GM21619 (cell line): ENCODE data around the gene ENC1.

Source experiments
- ATAC-seq: cut with Tn5 transposase; IDR thresholded peaks from one replicate; pipeline ENCODE4 v1.9.1; 2021; ENCODE audit not compliant: unreplicated experiment

The ENC1 gene

DNA sequence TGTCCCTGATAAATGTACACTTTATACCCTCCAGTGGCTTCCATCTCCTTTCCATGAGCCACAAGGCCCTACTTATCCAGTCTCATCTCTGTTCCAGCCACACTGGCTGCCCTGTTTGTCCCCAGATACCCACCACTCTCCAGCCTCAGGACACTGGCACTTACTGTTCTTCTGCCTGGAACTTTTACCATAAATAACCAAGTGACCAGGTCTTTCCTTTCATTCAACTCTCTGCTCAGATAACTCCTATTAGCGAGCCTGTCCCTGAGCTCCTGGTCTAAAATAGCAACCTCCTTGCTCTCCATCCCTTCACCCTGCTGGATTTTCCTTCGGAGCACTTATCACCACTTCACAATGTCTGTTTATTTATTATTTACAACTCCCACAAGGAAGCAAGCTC lies 16.6 kb upstream of the ENC1 start:
- ATAC-seq: no peak

DNA sequence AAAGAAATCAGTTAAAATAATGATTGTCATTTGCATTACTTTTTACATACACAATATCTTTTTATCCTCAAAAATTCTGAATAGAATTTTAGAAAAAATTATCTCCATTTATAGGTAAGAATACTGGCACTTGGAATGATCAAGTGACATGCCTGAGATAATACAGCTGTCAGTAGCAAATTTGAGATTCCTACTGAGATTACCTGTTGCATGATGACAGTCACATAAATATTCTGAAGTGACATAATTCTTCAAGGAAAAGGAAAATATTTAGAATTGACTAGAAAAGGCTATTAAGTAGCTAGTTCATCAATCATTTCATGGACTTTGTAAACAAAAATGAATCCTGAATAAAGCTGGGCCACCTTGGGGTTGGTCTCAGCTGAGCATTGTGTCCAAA lies 15.2 kb upstream of the ENC1 start:
- no peak for ATAC-seq

DNA sequence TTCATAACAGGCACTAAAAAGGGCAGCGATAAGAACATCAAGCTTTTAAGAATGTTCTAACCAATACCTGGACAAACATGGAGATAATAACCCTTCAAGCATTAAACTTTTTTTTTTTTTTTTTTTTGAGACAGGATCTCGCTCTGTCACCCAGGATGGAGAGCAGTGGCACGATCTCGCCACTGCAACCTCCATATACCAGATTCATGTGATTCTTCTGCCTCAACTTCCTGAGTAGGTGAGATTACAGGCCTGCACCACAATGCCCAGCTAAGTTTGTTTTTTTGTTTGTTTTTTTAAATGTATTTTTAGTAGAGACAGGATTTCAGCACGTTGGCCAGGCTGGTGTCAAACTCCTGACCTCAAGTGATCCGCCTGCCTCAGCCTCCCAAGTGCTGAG lies 14.7 kb upstream of the ENC1 start:
- ATAC-seq: no peak

DNA sequence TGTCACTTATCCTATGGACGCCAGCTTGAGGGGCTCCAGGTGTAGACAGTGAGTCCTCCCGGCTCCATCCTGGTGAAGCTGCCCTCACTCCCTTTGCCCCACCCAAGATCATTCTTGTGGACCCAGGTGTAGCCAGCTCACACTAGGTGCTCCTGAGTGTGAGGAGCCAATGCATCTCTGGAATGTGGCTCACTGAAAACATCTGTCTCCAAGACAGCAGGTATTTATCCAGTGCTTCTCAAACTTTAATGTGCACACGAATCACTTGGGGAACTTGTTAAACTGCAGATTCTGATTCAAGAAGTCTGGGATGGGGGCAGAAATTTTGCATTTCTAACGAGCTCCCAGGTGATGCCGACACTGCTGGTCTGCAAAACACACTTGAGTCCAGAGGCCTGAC lies 13.5 kb upstream of the ENC1 start:
- ATAC-seq: no peak

DNA sequence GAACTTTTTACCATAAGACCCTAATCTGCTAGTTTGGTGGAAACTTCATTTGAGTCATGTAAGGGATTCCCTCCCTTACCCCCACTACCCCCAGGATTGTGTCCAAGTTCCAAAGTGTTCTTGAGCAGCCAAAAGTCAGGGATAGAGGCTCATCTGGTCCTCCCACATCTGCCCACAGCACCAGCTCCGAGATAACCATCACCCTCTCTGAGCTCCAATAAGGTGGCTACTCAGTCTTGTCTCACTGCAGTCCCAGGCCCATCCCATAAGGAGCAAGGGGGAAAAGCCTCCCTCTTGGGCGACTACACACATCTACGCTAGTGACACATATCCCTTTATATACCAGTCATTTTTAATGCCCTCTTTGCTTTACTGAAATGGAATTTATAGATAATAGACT lies 12.0 kb upstream of the ENC1 start:
- no peak for ATAC-seq

DNA sequence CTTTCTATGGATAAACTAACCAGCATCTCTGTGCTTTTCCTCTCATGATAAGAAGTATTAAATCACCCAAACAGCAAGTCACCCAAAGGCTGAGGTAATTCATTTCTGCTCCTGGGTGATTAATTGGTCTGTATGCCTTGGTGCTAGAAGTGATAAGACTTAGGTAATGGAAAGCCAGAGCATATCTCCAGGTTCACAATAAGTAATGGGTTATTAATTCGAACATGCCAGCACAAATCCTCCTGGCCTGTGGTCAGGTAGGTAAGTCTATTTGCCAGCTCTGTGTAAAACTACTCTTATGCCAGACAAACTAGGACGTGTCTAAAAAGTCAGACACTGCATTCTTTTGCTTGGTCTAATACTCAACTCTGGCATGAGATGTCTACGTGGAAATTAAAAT lies 11.2 kb upstream of the ENC1 start:
- ATAC-seq: no peak

DNA sequence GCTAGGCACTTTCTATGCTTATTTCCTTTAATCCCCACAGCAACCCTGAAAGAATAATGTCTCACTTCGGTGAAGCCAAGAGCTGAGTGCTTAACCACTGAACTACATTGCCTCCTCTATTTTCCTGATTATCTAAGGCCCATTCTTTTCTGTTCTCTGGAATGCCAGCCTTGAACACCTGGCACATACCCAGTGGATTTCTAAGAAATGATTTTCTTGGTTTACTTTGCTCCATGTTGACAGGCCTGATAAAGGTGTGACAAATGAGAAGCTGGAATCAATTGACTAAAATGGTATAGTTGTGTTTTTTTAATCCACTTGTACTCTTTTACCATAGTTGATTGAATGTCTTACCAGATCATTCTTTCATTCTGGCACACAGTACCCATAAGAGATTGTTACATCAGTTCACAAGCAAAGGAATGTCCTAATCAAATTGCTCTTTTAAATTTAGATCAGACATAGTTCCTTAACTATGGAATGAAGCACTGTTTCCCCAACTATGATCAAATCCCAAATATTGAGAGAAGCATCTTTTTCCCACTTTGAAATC lies 9.0 kb upstream of the ENC1 start:
- no peak for ATAC-seq

DNA sequence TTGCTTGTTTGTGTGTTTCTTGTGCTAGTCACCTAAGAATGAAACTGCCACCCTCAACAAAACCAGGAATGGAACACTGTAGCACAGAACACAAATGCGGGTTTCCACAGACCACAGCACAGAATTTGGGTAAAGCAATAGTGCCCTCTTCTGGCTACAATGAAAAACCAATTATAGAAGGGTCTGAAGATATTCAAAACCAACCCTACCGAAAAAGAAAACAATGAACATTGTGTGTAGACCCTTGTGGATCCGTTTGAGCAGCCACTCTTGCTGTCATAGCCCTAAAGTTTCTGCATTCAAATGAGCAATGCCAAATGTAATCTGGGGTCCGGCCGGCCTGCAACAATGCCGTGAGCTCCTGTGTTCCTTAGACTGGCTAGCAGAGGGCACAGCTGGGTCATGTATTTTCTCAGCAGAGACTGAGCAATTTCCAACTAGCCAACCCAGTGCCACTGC lies 8.3 kb upstream of the ENC1 start:
- peak; percentile 70 for ATAC-seq

DNA sequence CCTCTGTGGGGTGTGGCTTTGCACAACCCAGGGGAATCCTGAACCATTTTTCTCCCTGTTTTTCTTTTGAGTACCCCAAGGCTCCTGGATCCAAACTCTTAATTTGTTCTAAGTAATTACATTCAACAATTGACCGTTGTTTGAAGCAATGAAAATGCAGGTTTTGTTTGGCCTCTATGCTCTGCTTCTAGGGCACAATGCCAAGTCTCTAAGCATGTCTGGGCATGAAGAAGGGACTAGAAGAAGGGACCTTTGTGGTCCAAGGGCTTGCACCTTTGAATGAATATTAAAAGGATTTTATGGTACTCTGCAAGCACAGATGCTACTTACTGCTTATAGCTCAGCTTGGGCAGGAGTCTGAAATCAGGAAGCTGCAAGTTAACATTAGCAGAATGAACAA lies 6.6 kb upstream of the ENC1 start:
- no peak for ATAC-seq

DNA sequence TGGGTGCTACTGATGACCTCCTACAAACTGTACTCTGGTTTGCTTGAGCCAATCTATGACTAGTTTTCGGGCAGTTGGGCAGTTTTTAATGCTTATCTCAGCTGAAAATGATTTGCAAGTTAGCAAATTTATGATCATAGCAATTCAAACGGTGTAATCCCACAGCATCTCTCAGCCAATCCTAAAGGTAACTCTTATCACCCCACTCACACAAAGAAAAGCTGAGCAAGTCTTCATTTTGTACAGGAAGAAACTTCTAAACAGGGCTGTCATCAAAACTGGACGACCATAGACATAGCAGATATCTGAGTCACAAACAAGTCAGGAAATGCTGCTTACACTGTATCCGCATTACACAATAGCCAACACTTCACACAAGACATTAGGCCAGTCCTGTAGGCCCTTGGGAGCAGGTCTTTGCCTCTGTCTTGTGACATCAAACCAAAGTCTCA lies 2.6 kb upstream of the ENC1 start:
- ATAC-seq: no peak

DNA sequence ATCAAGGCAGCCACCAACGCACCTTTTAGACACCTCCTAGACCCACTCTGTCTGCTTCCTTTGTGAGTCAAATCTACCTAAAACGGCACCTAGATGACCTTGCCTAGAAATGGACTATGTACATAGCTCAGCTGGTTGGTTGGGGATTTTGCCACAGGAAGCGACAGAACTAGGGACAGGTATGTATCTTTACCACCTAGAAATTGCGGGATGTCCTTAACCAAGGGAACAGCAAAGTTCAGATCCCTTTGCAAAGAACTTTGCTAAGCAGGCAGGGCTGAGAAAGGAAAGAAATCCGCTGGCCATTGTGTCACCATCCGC lies 2.0 kb upstream of the ENC1 start:
- ATAC-seq: no peak

DNA sequence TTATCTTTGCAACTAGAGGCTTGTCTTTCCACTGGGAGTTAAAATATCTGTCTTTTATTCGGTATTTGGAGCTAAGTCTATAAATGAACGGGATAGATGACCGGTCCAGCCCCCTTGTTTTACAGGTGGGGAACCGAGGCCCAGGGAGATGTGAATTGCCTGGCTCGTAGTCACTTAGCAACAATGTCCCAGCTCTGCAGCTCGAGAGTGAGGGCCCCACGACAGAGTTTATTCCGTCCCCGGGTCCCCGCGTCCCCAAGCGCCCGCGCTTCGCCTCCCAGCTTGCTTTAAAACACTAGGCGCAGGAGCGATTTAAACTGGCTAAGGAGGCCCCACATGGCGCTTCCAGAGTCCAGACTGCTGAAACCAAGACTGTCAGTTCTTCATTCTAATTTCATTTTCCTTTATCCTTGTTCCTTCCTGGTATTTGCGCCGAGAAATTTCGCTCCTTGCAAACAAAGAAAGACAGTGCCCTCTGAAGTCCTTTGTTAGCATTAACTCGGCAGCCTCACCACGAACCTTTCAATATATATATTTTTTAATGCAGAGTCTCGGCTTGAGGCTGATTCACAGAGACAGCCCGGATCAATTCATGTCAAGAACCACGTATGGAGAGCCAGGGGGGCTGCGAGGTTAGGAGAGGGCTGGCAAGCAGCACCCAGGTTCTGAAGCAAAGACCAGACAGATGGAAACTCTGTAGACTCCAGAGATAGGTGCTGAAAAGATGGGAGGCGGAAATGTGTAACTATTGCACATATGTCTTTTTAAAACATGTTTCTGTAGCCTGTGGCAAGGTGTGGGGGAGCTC lies 1.4 kb upstream of the ENC1 start:
- no peak for ATAC-seq

DNA sequence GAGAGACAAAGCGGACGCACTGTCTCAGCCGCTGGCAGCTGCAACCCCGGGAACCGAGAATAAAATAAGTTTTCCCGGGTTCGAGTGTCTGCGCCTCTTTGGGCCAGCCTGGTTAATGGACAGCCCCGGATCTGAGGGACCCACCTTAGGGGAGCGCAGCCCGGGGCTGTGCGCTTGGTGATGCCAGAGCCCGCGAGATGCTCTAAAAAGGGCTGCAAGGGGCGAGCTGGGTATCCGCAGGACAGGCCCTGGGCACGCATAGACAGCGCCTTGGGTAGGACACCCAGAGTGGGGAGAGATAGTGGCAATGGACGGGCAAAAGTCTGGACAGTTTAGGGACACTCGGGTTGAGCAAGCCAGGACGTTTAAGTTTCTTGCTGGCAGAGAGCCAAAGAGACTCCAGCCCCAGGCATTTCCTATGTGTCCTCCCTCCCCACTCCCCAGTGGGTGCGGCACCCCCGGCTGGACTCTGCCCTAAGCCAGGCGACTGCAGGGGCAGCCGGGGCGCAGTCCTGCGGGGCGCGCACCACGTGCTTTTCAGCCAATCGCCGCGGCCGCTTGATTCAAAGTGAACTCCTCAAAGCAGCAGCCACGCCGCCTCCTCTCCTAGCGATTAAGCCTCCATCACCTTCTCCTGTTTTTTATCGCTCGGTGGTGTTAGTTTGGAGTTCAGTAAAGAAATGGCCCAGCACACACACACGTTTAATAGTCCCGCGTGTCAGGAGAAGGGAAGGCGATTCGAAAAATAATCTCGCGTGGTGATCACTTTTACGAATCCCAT lies 616 bp upstream of the ENC1 start:
- ATAC-seq: peak; percentile 17

DNA sequence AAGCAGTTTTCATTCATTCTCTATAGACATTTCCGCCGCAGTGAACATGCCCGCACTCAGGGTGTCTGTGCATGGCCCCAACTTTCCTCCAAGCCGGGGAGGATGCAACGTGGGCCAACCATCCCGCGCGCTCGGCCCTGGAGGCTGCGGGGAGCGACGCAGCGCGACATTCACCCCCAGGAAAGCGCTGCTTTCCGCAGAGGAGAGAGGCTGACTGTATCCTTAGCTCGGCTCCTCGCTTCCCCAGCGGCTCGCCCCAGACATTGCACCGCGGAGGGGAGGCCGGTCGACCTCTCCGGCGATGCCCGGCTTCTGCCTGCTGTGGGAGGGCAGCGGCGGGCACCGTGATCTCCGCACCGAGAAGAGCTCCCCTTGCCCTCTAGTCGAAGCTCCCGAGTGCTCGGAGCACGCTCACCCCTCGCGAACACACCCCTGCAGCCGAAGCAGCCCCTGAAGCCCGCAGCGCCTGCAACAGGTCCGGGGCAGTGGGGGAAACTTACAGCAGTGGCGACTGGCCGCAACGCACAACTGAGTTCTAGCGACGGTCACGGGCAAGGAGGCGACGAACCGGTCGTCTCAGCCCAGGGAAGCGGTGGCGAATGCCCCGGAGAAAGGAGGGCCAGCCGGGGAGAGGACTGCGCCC lies 600 bp downstream of the ENC1 start:
- ATAC-seq: peak; percentile 8

DNA sequence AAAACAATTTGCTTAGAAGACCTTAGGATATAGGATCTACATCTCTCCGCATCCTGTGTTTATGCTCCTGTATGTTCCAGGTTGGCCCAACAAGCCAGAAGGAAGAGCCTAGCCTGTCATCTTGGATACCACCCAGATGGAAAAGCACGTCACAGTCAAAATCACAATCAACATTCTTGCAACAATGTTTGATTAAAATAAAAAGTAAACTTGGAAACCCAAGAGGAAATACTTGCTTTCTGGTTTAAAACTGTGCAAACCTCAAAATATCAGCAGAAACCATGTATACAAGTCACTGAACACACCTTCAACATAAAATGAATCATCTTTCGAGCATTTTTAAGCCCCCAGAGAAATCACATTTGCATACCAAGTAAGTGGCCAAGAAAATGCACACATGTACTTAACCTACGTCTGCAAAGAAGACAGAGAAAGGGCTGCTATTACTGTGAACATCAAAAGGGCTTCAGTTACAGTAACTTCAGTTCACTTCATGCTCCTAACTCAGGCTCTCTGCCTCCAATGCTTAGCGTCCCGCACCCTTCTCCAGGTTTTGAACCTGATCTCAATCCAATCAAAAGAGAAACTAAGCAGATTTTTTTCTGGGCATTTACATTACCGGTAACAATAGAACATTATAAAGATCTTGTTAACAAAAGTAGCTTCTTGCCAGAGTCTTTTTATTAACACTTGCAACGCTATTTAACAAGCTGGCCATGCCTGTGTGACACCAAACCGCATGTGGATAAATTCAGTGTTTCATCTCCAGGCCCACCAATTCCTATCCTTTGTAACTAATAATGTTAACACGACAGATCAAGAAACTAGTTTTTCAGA lies 1.3 kb downstream of the ENC1 start:
- peak; percentile 39 for ATAC-seq

DNA sequence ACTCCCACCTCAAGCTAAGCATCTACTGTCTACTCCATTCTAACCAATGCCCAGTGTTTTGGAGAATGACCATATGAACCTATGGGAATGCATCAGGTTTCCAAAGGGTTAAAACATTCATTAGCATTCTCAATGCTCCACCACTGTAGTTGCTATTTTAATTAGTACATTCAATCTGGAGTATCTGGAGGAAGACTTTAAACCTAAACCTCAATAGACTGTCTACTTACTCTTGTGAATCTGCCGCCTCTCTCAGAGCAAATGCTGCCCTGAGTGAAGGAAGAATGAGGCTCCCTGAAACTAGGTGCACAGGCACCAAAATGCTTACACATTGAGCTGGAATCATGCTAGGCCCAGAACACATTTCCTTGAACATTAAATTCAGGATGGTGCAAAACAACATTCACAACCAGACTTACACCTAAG lies 2.0 kb downstream of the ENC1 start:
- ATAC-seq: no peak

DNA sequence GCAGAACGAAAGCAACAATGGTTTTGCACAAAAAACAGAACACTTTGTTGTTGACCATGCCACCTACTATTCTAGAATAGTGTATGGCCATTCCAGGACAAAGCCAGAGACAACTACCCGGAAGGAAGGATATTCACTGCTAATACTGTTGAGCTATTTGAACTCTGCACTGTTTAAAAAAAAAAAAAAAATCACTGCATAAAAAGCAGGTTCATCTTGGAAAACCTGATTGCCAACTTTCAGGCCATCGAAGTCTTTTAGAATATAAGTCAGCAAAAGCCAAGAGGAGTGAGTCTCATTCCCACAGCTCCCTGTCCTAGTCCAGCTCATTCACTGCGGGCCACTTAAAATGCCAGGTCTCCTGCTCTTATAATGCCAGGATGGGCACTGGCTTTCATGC lies 4.0 kb downstream of the ENC1 start:
- no peak for ATAC-seq

DNA sequence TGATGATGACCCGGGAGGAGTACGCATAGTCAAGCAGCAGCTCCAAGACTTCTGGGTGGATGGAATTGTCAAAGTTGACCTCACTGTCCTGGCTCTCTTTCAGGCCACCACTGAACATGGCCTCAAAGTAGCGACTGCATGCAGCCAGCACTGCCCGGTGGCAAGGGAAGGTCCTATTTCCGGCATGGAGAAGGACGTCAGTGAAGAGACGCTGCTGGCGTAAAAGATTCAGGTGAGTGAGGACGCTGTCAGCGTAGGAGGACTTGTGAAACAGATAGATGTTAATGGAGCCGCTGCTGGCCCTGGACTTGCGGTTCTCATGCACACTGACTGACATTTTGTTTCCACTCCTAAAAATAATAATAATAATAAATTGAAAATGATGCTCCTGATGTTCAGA lies 4.4 kb downstream of the ENC1 start:
- no peak for ATAC-seq

DNA sequence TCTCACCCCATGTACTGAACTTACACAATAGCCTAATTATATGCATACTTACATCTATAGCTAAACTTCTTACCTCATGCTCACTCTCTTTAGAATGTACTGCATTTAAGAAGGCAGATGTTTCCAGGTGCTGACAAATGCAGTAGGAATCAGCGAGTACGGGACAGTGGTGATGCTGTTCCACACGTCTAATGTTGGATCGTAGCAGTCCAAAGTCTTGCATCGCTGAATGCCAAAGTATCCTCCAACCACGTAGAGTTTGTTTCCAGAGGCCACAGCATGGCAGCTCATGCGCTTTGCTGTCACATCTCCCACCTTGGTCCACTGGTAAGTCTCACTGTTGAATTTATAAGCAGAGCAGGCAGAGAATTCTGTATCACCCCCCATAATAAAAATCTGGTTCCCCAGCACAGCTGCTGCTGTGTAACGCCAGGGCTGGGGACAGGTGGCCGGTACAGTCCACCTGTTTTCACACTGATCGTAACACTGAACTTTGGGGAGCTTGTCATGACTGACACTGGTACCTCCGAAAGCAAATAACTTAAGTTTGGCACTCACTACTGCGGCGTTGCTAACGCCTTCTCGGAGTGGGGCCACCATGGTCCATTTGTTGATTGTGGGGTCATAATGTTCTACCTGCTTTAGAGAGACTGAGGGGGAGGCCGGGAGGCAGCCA lies 5.8 kb downstream of the ENC1 start:
- ATAC-seq: no peak

DNA sequence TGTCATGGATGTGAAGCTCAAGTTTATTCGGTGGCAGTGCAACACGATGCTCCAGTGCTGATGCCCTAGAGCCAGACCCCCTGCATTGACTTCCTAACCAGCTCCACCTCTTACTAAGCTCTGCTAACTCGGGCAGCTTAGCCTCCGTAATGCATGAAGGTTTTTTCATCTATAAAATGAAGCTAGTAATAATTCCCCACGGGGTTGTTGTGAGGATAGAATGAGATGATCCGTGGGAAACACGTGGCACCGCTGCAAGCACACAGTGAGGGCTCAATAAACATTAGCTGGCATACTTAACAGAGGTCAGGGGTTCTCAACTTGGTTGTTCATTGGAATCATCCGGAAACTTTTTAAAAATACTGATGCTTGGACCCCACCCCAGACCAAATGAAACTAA lies 6.8 kb downstream of the ENC1 start:
- ATAC-seq: no peak
